SH-SY5Y (cell line): ENCODE results near the gene FCF1.

Experiments used
- GATA2 ChIP-seq: IDR thresholded peaks from 2 replicates; pipeline ENCODE4 v1.6.1; 2011; ENCODE audit warnings: mild to moderate bottlenecking, low read depth, low read length
- GATA3 ChIP-seq: IDR thresholded peaks from 2 replicates; pipeline ENCODE4 v1.6.1; 2011; ENCODE audit warnings: low read depth, mild to moderate bottlenecking, low read length, moderate library complexity

- TF ChIP-seq GATA2 (no peak), GATA3 (no peak)
Observed at GRCh38 chr14:74703043-74703442, 9.9 kb upstream of the FCF1 start.
